ENCODE measurements around the gene ZBTB17.
"Not testable (repeated sequence)": the region's sequence is repeated elsewhere in the genome, so short reads cannot be mapped to it uniquely, and the experiment has no call there.

ZBTB17 gene

GRCh38 chr1:15988856-15989736 is 13.2 kb upstream of the ZBTB17 start:
- DNase-seq (ENCODE audit: low read depth): no peak

GRCh38 chr1:15985611-15986297 is 9.9 kb upstream of the ZBTB17 start:
- no peak for DNase-seq (ENCODE audit: low read depth)

DNA sequence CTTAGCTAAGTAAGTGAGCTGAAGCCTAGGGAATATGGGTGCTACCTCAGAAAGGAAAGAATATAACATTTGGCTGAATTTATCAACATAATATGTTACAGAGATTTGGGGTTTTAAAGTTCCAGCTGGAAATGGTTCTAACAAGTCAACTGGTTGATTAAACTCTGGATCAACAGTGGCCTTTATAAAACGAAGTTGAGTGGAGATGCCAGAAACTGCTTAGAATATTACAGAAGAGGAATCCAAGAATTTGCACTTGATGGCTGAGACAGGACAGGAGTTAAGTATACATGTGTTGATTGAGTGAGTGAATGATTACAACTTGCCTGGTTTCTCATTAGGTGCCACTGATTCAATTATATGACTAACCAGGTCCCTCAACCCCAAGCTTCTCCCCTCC is 7.4 kb upstream of the ZBTB17 start:
- DNase-seq (ENCODE audit: low read depth): no peak

- DNase-seq (ENCODE audit: low read depth): no peak
These were observed 5.8 kb upstream of the ZBTB17 start for GRCh38 chr1:15981679-15982078.

DNA sequence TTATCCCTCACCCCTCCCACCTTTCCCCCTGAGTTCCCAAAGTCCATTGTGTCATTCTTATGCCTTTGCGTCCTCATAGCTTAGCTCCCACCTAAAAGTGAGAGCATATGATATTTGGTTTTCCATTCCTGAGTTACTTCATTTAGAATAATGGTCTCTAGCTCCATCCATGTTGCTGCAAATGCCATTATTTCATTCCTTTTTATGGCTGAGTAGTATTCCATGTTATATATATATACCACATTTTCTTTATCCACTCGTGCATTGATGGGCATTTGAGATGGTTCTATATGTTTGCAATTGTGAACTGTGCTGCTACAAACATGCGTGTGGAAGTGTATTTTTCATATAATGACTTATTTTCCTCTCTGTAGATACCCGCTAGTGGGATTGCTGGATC is 2.0 kb upstream of the ZBTB17 start:
- not testable (repeated sequence) for DNase-seq (ENCODE audit: low read depth)

DNA sequence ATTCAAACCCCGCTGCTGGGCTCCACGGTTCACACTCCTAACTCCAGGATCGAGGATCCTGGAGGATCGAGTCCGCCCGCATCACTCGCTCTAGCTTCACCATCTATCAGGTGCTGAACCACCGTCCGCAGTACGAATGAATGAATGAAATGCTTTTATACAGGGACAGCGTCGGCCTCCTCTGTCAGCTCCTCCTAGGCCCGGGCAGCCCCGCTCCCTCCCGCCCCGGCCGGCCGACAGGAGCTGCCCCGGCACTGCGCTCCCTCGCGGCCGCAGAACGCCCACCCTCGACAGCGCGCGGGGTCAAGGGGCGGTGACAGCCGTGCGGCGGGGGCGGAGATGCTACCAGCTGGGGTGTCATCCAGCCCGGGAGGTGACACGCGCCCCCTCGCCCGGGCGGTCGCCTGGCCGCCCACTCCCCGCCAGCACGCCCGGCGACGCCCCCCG is 520 bp downstream of the ZBTB17 start:
- DNase-seq (ENCODE audit: low read depth): peak; percentile 52

DNA sequence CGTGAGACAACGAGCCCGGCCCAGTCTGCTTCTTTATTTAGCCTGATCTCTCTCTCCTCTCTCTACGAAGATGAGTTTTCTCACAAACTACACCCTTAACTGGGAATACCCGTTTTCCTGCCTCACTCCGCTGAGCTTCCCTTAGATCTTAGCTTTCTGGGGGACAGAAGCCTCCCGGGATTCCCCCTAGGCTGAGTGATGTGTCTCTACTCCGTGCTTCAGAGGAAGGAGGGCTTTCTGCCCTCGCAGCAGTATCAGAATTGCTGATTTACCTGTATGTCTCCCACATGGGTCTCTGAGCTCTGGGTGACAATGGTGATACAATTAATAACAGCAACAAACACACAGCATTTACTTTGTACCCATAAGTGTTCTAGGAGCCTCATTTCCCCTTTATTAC is 1.0 kb downstream of the ZBTB17 start:
- DNase-seq (ENCODE audit: low read depth): no peak

- DNase-seq (ENCODE audit: low read depth): no peak
These were observed 2.1 kb downstream of the ZBTB17 start for GRCh38 chr1:15973772-15974171.

GRCh38 chr1:15972409-15972808 is 3.5 kb downstream of the ZBTB17 start:
- DNase-seq (ENCODE audit: low read depth): no peak

GRCh38 chr1:15970911-15971310 is 5.0 kb downstream of the ZBTB17 start:
- DNase-seq (ENCODE audit: low read depth): no peak

GRCh38 chr1:15969321-15969880 is 6.5 kb downstream of the ZBTB17 start:
- no peak for DNase-seq (ENCODE audit: low read depth)

- no peak for DNase-seq (ENCODE audit: low read depth)
These were observed 7.7 kb downstream of the ZBTB17 start for GRCh38 chr1:15968172-15968571.

DNA sequence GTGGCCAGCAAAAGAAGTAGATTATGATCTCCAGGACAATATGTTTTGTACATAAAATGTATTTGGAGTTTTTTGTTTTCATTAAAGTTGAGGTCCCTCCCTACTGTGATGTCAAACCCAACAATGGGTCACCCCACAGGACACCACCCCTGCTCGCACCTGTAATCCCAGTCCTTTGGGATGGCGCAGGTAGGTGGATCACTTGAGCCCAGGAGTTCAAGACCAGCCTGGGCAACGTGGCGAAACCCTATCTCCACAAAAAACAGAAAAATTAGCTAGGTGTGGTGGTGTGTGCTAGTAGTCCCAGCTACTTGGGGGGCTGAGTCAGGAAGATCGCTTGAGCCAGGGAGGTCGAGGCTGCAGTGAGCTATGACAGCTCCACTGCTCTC is 9.0 kb downstream of the ZBTB17 start:
- no peak for DNase-seq (ENCODE audit: low read depth)

DNA sequence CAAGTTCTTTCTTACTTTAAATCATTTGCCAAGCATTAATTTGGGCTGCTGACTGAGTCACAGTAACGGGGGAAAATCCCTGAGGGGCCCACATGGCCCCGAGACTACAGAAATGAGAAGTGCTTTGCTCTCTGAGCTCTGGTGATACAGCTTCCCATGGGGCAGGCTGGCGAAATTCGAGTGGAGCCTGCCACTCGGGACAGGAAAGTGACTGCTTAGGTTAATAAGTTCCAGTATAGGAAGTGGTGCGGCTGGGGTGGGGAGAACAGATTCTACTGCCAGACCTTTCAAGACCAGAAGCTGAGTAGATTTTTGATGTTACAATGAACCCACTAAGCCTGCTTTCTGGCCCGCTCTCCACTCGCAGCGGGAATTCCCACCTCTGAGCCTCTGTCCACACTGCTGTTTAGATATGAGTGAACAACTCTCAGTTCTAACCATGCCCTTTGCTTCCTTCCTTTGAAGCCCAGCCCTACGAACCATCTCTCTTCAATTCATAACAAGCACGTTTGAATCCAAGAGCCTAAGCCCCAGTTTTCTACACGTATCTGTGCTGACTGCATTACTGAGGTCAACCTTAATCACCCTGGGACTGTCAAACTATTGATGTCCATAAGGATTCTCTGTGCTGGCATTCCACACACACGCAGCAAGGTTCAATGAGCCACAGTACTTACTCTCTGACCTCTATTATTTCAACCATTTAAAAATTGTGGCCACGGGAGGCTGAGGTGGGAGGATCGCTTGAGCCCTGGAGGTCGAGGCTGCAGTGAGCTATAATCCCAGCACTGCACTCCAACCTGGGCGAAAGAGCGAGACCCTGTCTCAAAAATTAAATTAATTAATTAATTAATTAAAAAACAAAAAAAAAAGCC is 9.6 kb downstream of the ZBTB17 start:
- DNase-seq (ENCODE audit: low read depth): no peak

DNA sequence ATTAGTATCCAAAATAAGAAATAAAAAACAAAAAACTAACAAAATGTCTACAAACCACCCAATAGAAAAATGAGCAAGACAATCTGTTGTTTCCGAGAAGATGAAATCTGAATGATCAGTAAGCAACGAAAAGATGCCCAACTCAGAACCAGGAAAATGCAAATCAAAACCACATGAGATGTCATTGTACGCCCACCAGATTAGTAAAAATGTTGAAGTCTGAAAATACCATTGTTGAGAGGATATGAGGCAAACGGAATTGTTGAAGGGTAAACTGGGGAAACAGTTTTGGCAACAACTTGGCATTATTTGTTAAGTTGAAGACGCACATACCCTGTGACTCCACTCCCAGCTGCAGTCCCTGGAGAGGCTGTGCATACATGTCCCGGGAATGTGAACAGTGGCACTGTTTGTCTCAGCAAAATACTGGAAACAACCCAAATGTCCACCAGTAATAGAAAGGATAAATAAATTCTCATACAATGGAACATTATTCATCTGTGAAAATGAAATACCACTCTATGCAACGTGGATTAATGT is 10.6 kb downstream of the ZBTB17 start:
- no peak for DNase-seq (ENCODE audit: low read depth)

DNA sequence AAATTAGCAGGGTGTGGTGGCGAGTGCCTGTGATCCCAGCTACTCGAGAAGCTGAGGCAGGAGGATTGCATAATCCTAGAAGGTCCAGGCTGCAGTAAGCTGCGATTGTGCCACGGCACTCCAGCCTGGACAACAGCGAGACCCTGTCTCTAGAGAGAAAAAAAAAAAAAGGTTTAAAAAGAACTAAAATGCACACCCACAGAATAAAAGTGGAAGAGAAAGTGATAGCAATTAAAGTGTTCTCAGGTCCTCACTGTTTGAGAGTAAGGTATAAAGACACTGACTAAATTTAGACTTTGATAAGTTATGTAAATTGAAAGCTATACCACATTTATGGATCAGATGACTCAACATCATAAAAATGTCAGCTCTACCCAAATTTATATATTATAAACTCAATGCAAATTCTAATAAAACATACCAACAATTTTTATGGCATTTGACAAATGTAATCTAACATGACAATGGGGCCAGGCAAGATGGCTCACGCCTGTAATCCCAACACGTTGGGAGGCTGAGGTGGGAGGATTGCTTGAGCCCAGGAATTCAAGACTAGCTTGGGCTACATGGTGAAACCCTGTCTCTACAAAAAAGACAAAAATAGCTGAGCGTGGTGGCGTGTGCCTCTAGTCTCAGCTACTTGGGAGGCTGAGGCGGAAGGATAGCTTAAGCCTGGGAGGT is 11.8 kb downstream of the ZBTB17 start:
- no peak for DNase-seq (ENCODE audit: low read depth)

DNA sequence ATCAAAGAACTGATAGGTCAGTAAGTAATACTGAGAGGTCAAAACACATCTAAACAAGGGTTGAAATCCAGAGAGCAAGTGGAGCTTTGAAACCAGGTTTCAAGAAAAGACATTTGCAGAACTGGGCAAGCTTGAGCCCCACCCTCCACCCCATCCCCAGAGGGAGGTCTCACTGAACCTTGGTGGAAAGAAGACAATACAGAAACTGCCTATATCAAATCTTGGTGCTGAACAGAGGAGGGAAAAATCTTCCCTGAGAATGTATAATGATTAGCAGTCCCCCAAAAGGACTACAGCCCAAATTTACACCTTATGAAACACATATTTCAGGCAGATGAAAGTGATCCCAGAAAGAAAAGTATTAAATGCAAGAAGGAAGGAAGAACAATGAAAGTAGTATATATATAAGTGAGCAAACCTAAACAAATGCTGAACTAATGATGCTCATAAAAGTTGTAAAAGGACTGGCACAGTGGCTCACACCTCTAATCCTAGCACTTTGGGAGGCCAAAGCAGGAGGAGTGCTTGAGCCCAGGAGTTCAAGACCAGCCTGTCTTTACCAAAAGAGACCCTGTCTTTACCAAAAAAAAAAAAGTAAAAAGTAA is 12.4 kb downstream of the ZBTB17 start:
- no peak for DNase-seq (ENCODE audit: low read depth)

GRCh38 chr1:15962671-15963362 is 13.1 kb downstream of the ZBTB17 start:
- no peak for DNase-seq (ENCODE audit: low read depth)

- DNase-seq (ENCODE audit: low read depth): no peak
These were observed 13.7 kb downstream of the ZBTB17 start for GRCh38 chr1:15962176-15962575.

DNA sequence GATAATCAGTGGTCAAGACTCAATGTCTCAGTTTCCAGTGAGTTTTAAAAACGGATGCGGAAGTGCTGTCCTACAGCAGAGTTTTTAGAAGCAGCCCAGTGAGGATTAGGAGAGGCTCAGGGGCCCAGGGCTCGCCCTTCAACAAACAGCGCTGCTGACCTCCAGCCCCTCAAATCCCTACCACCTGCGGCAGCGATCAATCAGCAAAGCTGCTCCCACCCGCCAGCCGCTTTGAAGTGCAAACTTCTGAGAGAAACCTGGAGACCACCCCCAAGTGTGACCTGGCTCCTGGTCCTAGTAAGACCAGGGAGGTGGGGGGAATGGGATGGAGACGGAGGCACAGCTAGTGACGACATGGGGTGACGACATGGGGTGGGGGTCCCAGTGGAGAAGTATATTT is 14.4 kb downstream of the ZBTB17 start:
- no peak for DNase-seq (ENCODE audit: low read depth)

Data from CMK (cell line).